Renal cortical epithelial cell (primary cell): ENCODE measurements around the gene SOS2. TPM values are rescaled to one million over a fixed set of nuclear protein-coding genes. Genes with fewer than 3 reads are reported as not detected.

Source experiments
- DNase-seq: peaks from one replicate; pipeline ENCODE4 v3.0.0-alpha.2; 2011; ENCODE audit warnings: low read depth
- total RNA-seq: library from RNA; depleted of rRNA; stranded (reverse); fragments of >200 nt; gene quantifications from 2 replicates; pipeline ENCODE4 v1.2.3, GENCODE V29; 2014

The SOS2 gene
- total RNA-seq, 1 donor from 2014 or later: 49.7 TPM

DNA sequence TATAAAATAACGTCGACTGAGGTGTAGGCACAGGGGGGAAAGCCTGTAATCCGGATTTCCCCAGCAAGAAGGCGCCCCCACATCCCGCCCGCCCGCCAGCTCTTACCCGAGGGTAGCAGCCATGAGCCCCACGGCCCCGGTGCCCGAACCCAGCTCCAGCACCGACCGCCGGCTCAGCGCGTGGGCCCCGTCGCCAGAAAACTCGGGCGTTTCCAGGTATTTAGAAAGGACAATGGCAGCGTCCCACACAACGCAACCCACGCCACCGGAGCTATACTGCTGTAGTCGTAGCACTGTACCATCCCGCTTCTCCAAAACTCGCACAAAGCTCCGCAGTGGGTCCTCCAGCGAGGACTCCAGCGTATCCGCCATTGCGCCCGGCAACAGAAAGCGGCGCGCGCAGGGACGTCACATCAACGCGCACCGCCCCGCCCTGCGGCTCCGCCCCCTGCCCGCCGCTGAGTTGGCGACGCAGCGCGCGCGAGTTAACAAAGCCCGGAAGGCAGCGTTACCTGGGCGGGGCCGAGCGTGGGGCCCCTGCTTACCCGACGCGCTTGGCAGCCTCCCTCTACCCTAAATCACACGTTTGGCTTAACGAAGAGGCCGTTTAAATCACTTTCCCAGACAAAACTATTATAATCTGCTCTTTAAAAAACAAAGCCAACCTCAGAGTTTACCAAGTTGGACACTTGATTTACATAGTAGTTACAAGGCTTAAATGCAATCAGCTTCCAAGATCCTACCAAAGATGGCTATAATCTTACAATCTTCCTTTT lies 115.0 kb downstream of the SOS2 start, which contains the start of gene VCPKMT:
Gene VCPKMT (minus strand): TSS at position 392 of the 776 bp plus-strand sequence. CDS start 20 bp downstream, at position 372.
- DNase-seq: peak; percentile 68

- DNase-seq: no peak
Measured at GRCh38 chr14:50113381-50114035, 117.9 kb downstream of the SOS2 start.

GRCh38 chr14:50110323-50111037 lies 120.9 kb downstream of the SOS2 start:
- no peak for DNase-seq

DNA sequence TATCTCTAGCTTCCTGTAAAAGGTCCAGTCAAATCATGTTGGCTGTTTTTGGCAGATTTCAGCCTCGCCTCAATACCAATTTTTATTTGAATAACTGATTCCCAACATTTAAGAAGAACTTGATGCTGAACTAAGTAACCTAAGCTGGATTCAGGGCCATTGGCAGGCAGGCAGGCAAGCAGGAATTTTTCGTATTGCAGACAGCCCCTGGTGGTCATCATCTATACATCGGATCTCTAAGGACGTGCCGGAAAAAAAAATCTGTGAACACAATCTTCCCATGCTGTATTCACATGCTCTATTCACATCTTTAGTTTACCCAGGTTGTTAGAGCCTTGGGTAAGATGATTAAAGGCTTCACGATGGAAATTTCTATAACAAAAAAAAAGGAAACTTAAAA lies 122.0 kb downstream of the SOS2 start:
- DNase-seq: no peak

DNA sequence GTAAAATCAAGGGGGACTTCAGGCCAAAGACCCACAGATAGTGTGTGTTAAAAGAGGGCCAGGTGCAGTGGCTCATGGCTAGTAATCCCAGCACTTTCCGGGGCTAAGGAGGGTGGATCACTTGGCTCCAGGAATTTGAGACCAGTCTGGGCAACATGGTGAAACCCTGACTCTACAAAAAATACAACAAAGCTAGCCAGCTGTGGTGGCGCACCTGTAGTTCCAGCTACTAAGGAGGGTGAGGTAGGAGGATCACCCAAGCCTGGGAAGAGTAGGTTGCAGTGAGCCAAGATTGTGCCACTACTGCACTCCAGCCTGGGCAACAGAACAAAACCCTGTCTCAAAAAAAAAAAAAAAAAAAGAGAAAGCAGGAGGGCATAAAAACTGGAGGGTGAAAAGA lies 123.5 kb downstream of the SOS2 start:
- no peak for DNase-seq

DNA sequence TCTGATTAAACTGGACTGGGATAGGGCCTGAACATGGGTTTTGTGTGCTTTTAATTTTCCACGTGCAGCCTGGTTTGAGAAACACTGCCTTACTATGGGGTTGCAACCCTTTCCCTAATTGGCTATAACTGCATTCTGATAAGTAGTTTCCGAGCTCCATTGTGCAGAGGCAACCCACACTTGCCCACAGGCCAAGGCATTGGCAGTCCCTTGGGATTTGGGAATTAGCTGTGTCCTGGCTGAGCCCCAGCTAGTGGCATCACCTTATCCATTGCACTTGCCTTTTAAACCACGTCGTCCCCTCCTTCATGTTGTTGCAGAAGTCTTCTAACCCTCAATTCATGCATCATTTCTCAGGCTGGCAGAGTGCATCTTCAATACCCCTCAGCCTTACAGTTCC lies 125.2 kb downstream of the SOS2 start:
- DNase-seq: no peak

GRCh38 chr14:50103558-50103957 lies 127.8 kb downstream of the SOS2 start:
- DNase-seq: no peak

- DNase-seq: no peak
Measured at GRCh38 chr14:50101417-50101816, 130.0 kb downstream of the SOS2 start.

DNA sequence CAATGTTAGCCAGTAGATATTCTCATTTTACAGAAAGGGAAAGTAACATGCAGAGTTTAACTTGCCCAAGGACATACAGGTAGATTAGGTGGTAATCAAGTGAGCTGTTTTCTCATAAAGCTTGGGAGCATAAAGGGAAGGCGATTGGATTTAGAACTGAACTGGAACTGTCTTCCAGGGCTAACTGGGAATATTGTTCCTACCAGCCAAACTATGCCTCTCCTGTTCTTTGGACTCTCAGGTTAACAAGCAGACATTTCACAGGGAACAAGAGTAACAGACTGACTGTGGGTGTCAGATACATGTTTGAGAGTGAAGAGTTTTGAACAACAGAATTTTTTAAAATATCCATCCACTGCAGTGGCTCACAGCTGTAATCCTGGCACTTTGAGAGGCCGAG lies 130.6 kb downstream of the SOS2 start:
- DNase-seq: no peak

DNA sequence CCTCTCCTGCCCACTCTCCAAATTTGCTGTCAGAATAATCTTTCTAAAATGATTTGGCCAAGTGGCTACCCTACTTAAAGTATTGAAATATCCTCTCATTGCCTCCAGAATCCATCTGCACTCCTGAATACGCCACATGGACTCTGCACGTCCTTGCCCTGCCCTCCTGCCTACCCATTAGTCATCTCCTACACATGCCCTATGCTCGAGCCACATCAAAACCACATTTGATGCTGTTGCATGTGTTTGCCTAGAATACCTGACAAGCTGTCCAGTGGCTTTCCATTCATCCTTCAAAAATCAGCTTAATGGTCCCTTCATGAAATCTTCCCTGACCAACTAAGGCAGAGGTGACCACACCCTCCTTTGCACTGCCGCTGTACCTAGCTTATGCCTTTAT lies 132.0 kb downstream of the SOS2 start:
- peak; percentile 36 for DNase-seq

DNA sequence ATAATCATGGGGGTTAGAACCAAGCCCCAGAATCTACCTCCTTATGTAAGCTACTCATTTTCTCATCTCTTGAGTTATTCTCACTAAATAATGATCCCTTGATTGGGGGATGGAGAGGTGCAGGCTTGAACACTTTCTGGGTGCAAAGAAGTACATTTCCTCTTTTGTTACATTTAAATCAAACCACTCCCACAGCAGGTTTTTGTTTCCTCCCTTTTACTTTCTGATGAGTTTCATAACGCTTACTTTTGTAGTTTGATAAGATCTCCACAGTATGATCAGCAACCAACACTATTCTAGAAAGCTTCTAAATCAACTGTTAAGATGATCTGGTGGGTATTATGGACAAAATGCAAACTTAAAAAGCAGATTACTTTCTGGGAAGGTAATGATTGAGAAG lies 135.5 kb downstream of the SOS2 start:
- DNase-seq: no peak

DNA sequence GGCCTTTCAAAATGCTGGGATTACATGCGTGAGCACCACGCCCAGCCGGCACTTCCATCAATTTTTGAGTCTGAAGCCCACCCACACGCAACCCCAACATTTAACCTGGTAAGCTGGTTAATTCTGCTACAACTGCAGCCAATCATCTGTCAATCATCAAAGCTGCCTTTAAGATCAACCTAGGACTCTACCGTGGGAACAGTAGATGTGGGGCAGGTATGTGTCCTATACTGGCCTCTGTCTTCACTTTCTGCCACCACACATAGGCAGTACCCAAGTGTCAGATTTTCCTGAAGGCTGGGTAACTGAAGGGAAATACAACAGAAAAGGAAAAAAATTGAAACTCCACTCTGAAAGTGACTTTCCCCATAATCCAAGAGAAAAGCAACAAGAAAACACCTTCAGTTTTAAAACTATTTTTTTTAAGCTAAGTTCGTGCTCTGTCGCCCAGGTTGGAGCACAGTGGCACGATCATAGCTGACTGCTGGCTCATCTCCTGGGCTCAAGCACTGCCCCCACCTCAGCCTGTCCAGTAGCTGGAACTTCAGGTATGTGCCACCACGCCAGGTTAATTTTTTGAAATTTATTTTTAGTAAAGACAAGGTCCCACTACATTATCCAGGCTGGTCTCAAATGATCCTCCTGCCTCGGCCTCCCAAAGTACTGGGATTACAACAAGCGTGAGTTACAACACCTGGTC lies 137.2 kb downstream of the SOS2 start:
- DNase-seq: no peak

DNA sequence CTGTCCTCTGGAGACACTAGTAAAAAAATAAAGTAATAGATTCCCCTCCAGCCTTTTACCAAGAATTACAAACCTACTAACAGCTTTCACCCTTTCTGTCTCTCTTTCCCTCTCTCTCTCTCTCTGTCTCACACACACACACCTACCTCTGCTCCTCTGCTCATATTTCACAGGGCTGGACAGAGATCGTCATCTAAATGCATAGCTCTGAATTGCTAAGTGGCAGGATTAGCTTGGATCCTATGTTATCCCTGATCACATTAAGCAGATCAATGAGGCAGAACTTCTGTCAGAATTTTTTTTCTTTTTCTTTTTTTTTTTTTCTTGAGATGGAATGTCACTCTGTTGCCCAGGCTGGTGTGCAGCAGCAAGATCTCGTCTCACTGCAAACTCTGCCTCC lies 137.9 kb downstream of the SOS2 start:
- DNase-seq: no peak

GRCh38 chr14:50092006-50092555 lies 139.3 kb downstream of the SOS2 start:
- DNase-seq: no peak

- DNase-seq: no peak
Measured at GRCh38 chr14:50091240-50091913, 140.0 kb downstream of the SOS2 start.

DNA sequence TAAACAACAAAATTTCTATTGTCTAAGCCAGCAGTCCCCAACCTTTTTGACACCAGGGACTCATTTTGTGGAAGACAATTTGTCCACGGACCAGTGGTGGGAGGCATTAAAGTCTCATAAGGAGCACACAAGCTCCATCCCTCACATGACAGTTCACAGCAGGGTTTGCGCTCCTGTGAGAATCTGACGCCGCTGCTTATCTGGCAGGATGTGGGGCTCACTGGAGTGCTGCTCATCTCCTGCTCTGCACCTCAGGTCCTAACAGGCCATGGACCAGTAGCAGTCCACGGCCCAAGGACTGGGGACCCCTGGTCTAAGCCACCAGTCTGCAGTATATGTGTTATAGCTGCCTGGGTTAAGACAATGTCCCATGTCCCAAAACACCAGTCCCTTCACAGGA lies 142.2 kb downstream of the SOS2 start:
- no peak for DNase-seq

GRCh38 chr14:50088731-50089130 lies 142.6 kb downstream of the SOS2 start:
- DNase-seq: no peak

DNA sequence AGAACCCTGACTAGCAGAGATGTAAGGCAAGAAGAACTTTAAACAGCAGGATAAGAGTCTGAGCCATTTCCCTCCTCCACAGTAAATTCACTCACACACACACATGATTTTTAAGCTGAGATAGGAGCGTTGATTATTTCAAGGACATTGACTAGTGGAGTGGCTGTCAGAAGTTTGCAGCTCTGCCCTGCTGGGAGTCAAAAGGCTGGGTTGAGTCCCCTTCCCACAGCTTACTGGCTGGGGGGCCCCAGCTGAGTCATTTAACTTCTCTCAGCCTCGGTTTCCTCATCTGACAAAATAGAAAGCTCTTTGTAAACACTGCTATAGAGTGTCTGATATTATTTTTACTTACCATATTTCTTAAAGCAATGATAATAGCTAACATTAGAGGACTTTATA lies 143.3 kb downstream of the SOS2 start:
- no peak for DNase-seq

GRCh38 chr14:50087341-50088116 lies 143.8 kb downstream of the SOS2 start:
- no peak for DNase-seq

GRCh38 chr14:50086321-50086711 lies 145.1 kb downstream of the SOS2 start:
- DNase-seq: no peak
